HEK293 (cell line): Measurements from ENCODE around the gene ODAD3.

ENCODE experiments used
- KLF16 ChIP-seq: fragments of 450-650 bp; formaldehyde crosslinking; IDR thresholded peaks from 2 replicates; pipeline ENCODE4 v1.5.1; 2017; ENCODE audit warnings: missing biosample characterization, missing genetic modification characterization
- KLF17 ChIP-seq: fragments of 450-650 bp; formaldehyde crosslinking; IDR thresholded peaks from 2 replicates; pipeline ENCODE4 v1.5.1; 2016; ENCODE audit warnings: missing biosample characterization, missing genetic modification characterization
- PRDM10 ChIP-seq: fragments of 450-650 bp; formaldehyde crosslinking; IDR thresholded peaks from 2 replicates; pipeline ENCODE4 v1.5.1; 2016; ENCODE audit warnings: missing biosample characterization, missing genetic modification characterization
- PRDM2 ChIP-seq: fragments of 450-650 bp; formaldehyde crosslinking; IDR thresholded peaks from 2 replicates; pipeline ENCODE4 v1.5.1; 2016; ENCODE audit warnings: missing biosample characterization, missing genetic modification characterization, borderline replicate concordance
- SCRT1 ChIP-seq: fragments of 450-650 bp; formaldehyde crosslinking; IDR thresholded peaks from 2 replicates; pipeline ENCODE4 v1.5.1; 2016; ENCODE audit warnings: missing biosample characterization, missing genetic modification characterization, borderline replicate concordance
- ZNF133 ChIP-seq: fragments of 450-650 bp; formaldehyde crosslinking; IDR thresholded peaks from 2 replicates; pipeline ENCODE4 v1.5.1; 2016; ENCODE audit warnings: missing biosample characterization, missing genetic modification characterization
- ZNF2 ChIP-seq: fragments of 450-650 bp; formaldehyde crosslinking; IDR thresholded peaks from 2 replicates; pipeline ENCODE4 v1.5.1; 2016; ENCODE audit warnings: missing biosample characterization, missing genetic modification characterization
- ZNF239 ChIP-seq: fragments of 450-650 bp; formaldehyde crosslinking; IDR thresholded peaks from 2 replicates; pipeline ENCODE4 v1.5.1; 2016; ENCODE audit warnings: missing biosample characterization, missing genetic modification characterization
- ZNF274 ChIP-seq, 2 experiments: fragments of 200-500 bp in 1 of 2; fragments of 450-650 bp in 1 of 2; sonication (Bioruptor generic) in 1 of 2; formaldehyde crosslinking in 1 of 2; IDR thresholded peaks; 2 replicates each; pipeline versions ENCODE4 v1.5.1 to v1.6.1; 2014 to 2016; ENCODE audit warnings: borderline replicate concordance in 1 of 2, inconsistent platforms in 1 of 2, low read length in 1 of 2, missing biosample characterization in 1 of 2, missing genetic modification characterization in 1 of 2
- ZNF302 ChIP-seq: fragments of 450-650 bp; formaldehyde crosslinking; IDR thresholded peaks from 2 replicates; pipeline ENCODE4 v1.5.1; 2016; ENCODE audit warnings: missing biosample characterization, missing genetic modification characterization, low read depth
- ZNF341 ChIP-seq: fragments of 450-650 bp; formaldehyde crosslinking; IDR thresholded peaks from 2 replicates; pipeline ENCODE4; 2016; ENCODE audit warnings: low read depth, missing biosample characterization, missing genetic modification characterization
- ZNF391 ChIP-seq: fragments of 450-650 bp; formaldehyde crosslinking; IDR thresholded peaks from 2 replicates; pipeline ENCODE4 v1.5.1; 2016; ENCODE audit warnings: low read depth, missing biosample characterization, missing genetic modification characterization, borderline replicate concordance
- ZNF398 ChIP-seq: fragments of 450-650 bp; formaldehyde crosslinking; IDR thresholded peaks from 2 replicates; pipeline ENCODE4 v1.5.1; 2017; ENCODE audit warnings: missing biosample characterization, missing genetic modification characterization
- ZNF549 ChIP-seq: fragments of 450-650 bp; IDR thresholded peaks from 2 replicates; pipeline ENCODE4 v1.5.1; 2018; ENCODE audit warnings: missing biosample characterization, missing genetic modification characterization, mild to moderate bottlenecking, inconsistent platforms, moderate library complexity
- ZNF560 ChIP-seq: fragments of 450-650 bp; formaldehyde crosslinking; IDR thresholded peaks from 2 replicates; pipeline ENCODE4 v1.5.1; 2017; ENCODE audit warnings: missing biosample characterization, missing genetic modification characterization, borderline replicate concordance
- ZNF580 ChIP-seq: fragments of 450-650 bp; formaldehyde crosslinking; IDR thresholded peaks from 2 replicates; pipeline ENCODE4 v1.5.1; 2016; ENCODE audit warnings: missing biosample characterization, missing genetic modification characterization
- ZNF596 ChIP-seq: fragments of 450-650 bp; IDR thresholded peaks from 2 replicates; pipeline ENCODE4 v1.5.0; 2018; ENCODE audit warnings: missing biosample characterization, mild to moderate bottlenecking, missing genetic modification characterization, moderate library complexity
- ZNF639 ChIP-seq: fragments of 450-650 bp; formaldehyde crosslinking; IDR thresholded peaks from 2 replicates; pipeline ENCODE4 v1.5.1; 2016; ENCODE audit warnings: missing biosample characterization, missing genetic modification characterization
- ZNF785 ChIP-seq: fragments of 450-650 bp; formaldehyde crosslinking; IDR thresholded peaks from 2 replicates; pipeline ENCODE4 v1.5.1; 2016; ENCODE audit warnings: missing biosample characterization, missing genetic modification characterization
- ZNF791 ChIP-seq: fragments of 450-650 bp; formaldehyde crosslinking; IDR thresholded peaks from 2 replicates; pipeline ENCODE4 v1.5.1; 2016; ENCODE audit warnings: missing biosample characterization, missing genetic modification characterization
- ZSCAN30 ChIP-seq: fragments of 450-650 bp; IDR thresholded peaks from 2 replicates; pipeline ENCODE4 v1.5.1; 2018; ENCODE audit warnings: missing biosample characterization, mild to moderate bottlenecking, missing genetic modification characterization, moderate library complexity
- ZXDB ChIP-seq: fragments of 450-650 bp; formaldehyde crosslinking; IDR thresholded peaks from 2 replicates; pipeline ENCODE4 v1.5.1; 2016; ENCODE audit warnings: missing biosample characterization, missing genetic modification characterization

ODAD3 gene

GRCh38 chr19:11482384-11483050, 47.6 kb upstream of the ODAD3 start (continued):
- TF ChIP-seq ZNF785 (tag by site-specific recombination): no peak; the same call in 1 of the 2 replicates
- TF ChIP-seq ZNF791: no peak
- no peak for TF ChIP-seq ZNF302 (tag by site-specific recombination)
- peak; percentile 89 for TF ChIP-seq PRDM10 (tag by site-specific recombination)
- peak; percentile 69 for TF ChIP-seq ZNF398 (tag by site-specific recombination)
- TF ChIP-seq ZXDB (tag by site-specific recombination): peak; percentile 90
- TF ChIP-seq ZNF274 (IDR thresholded peaks at IDR 0.05; ENCODE audit: low read length): no peak
- TF ChIP-seq ZNF274 (tag by site-specific recombination; IDR thresholded peaks at IDR 0.05; ENCODE audit: borderline replicate concordance): no peak
- TF ChIP-seq PRDM2 (tag by site-specific recombination): no peak
- peak; percentile 90; the same call in 1 of the 2 replicates for TF ChIP-seq ZNF391
- TF ChIP-seq ZNF596 (tag by site-specific recombination): peak; percentile 84
- peak; percentile 94 for TF ChIP-seq KLF17 (tag by site-specific recombination)
- TF ChIP-seq ZNF549: no peak
- TF ChIP-seq KLF16: peak; percentile 93
- 0 out of 2 replicates have a peak, but pooled peaks have one; percentile 30 for TF ChIP-seq ZNF133
- TF ChIP-seq ZNF2 (tag by site-specific recombination): peak; percentile 88; the same call in 1 of the 2 replicates
- peak; percentile 87 for TF ChIP-seq ZNF580
- 0 out of 2 replicates have a peak, but pooled peaks have one; percentile 38 for TF ChIP-seq ZNF639 (tag by site-specific recombination)
- 0 out of 2 replicates have a peak, but pooled peaks have one; percentile 58 for TF ChIP-seq ZNF239
- peak; percentile 97 for TF ChIP-seq ZSCAN30
- no peak for TF ChIP-seq SCRT1
- 0 out of 2 replicates have a peak, but pooled peaks have one; percentile 18 for TF ChIP-seq ZNF560 (tag by site-specific recombination)
- peak; percentile 74 for TF ChIP-seq ZNF341
